Esophagus muscularis mucosa (tissue), 4 donors: ENCODE results near the gene ZNF319. TPM values are rescaled to one million over a fixed set of nuclear protein-coding genes. Genes with fewer than 3 reads are reported as not detected.

Experiments
- DNase-seq: peaks from one replicate; pipeline ENCODE4 v3.0.0-alpha.2; 2017; ENCODE audit errors: extremely low spot score
- H3K27ac ChIP-seq, 4 donors: fragments of 200-600 bp; sonication (generic); replicated peaks in 1 of 4; 1 replicate in 3 of 4; 2 replicates in 1 of 4; pipeline ENCODE4 v1.5.1; 2016 to 2019; ENCODE audit warnings: mild to moderate bottlenecking in 1 of 4
- H3K27me3 ChIP-seq, 4 donors: fragments of 200-600 bp; sonication (generic); one replicate each; pipeline versions ENCODE4 v1.5.1 to v1.6.0; 2016 to 2019
- H3K36me3 ChIP-seq, 4 donors: fragments of 200-600 bp; sonication (generic); one replicate each; pipeline ENCODE4 v1.5.1; 2016 to 2019
- H3K4me1 ChIP-seq, 4 donors: fragments of 200-600 bp; sonication (generic); one replicate each; pipeline ENCODE4 v1.5.1; 2016 to 2019
- H3K4me3 ChIP-seq, 4 donors: fragments of 200-600 bp; sonication (generic); 1 replicate in 2 of 4; 2 replicates in 2 of 4; pipeline ENCODE4 v1.5.1; 2016 to 2019; ENCODE audit warnings: mild to moderate bottlenecking in 4 of 4, moderate library complexity in 1 of 4
- H3K9me3 ChIP-seq, 4 donors: fragments of 200-600 bp; sonication (generic); 1 replicate in 3 of 4; 2 replicates in 1 of 4; pipeline ENCODE4 v1.5.1; 2016 to 2019
- CTCF ChIP-seq, 3 experiments: fragments of 200-600 bp in 2 of 3; fragments of 450-650 bp in 1 of 3; sonication (generic) in 2 of 3; IDR thresholded peaks; one replicate each; pipeline ENCODE4 v1.5.1; 2017 to 2019; ENCODE audit warnings: antibody characterized with exemption in 3 of 3, mild to moderate bottlenecking in 2 of 3, moderate library complexity in 1 of 3
- EP300 ChIP-seq: sonication (generic); formaldehyde crosslinking; IDR thresholded peaks from one replicate; pipeline ENCODE4 v1.6.1; 2017; ENCODE audit warnings: antibody characterized with exemption
- POLR2A ChIP-seq: fragments of 450-650 bp; IDR thresholded peaks from one replicate; pipeline ENCODE4 v1.6.1; 2017; ENCODE audit warnings: antibody characterized with exemption, moderate library complexity, mild to moderate bottlenecking, low read depth
- POLR2AphosphoS5 ChIP-seq, 2 donors: sonication (generic); formaldehyde crosslinking; IDR thresholded peaks; one replicate each; pipeline ENCODE4 v1.6.1; 2017; ENCODE audit warnings: antibody characterized with exemption in 2 of 2
- WGBS: methylation state at CpG from one replicate; pipeline ENCODE4 v1.1.5; 2018; 5-methylcytosine and 5-hydroxymethylcytosine counted together
- intact Hi-C: fragments of 100-400 bp; cut with DNase I; formaldehyde crosslinking; loops from one replicate; pipeline ENCODE4 v1.15.1; 2023
- total RNA-seq, 4 donors: library from RNA; depleted of rRNA; stranded (reverse); fragments of >200 nt; gene quantifications; one replicate each; pipeline versions ENCODE4 v1.1.0 to v1.2.1, GENCODE V29; 2016

The ZNF319 gene
- total RNA-seq, 4 donors from 2014 or later = 7.1 to 20.9 (median 12.8) TPM

- Histone ChIP-seq H3K27me3 (no peaks in the 10 kb centered on the region), H3K4me1 (no peaks in the 10 kb centered on the region), H3K9me3 (no peaks in the 10 kb centered on the region), H3K27ac (no peak overlapping the region), H3K36me3 (no peaks in the 10 kb centered on the region), H3K4me3 (no peak overlapping the region)
- DNase-seq = no peak
- TF ChIP-seq CTCF (IDR thresholded peaks at IDR 0.05) (no peak), POLR2A (no peak), EP300 (no peak), POLR2AphosphoS5 (IDR thresholded peaks at IDR 0.05) (no peak)
- intact Hi-C loops = no loop called here
- 100% methylated on average over 5 of the region's 10 CpGs for WGBS
Observed at GRCh38 chr16:57960310-57960709, 40.2 kb downstream of the ZNF319 start.

GRCh38 chr16:57959804-57960203, 40.7 kb downstream of the ZNF319 start:
- no peak for DNase-seq
- WGBS = 83% methylated on average over 9 of the region's 11 CpGs
- intact Hi-C loops = no loop called here
- TF ChIP-seq CTCF (IDR thresholded peaks at IDR 0.05) = no peak
- TF ChIP-seq EP300 = no peak
- TF ChIP-seq POLR2A = no peak
- no peak for TF ChIP-seq POLR2AphosphoS5 (IDR thresholded peaks at IDR 0.05)
- Histone ChIP-seq H3K4me1 (no peaks in the 10 kb centered on the region), H3K27ac (no peak overlapping the region), H3K36me3 (no peaks in the 10 kb centered on the region), H3K9me3 (no peaks in the 10 kb centered on the region), H3K27me3 (no peaks in the 10 kb centered on the region), H3K4me3 (no peak overlapping the region)

GRCh38 chr16:57959121-57959520, 41.4 kb downstream of the ZNF319 start:
- 88% methylated on average over 8 of the region's 8 CpGs for WGBS
- no peak for DNase-seq
- Histone ChIP-seq H3K9me3 (no peaks in the 10 kb centered on the region), H3K4me3 (no peak overlapping the region), H3K27me3 (no peaks in the 10 kb centered on the region), H3K36me3 (no peaks in the 10 kb centered on the region), H3K27ac (no peak overlapping the region), H3K4me1 (no peaks in the 10 kb centered on the region)
- intact Hi-C loops = no loop called here
- no peak for TF ChIP-seq CTCF (IDR thresholded peaks at IDR 0.05)
- TF ChIP-seq POLR2AphosphoS5 (IDR thresholded peaks at IDR 0.05) = no peak
- no peak for TF ChIP-seq EP300
- no peak for TF ChIP-seq POLR2A

- no peaks in the 10 kb centered on the region for H3K36me3 ChIP-seq
Observed at GRCh38 chr16:57958544-57958943, 41.9 kb downstream of the ZNF319 start.

More at GRCh38 chr16:57958544-57958943, 41.9 kb downstream of the ZNF319 start:
- no peak for DNase-seq
- TF ChIP-seq EP300 = no peak
- no peak for TF ChIP-seq CTCF (IDR thresholded peaks at IDR 0.05)
- TF ChIP-seq POLR2A = no peak
- no peak for TF ChIP-seq POLR2AphosphoS5 (IDR thresholded peaks at IDR 0.05)
- no peaks in the 10 kb centered on the region for H3K27me3 ChIP-seq
- H3K27ac ChIP-seq = no peak overlapping the region
- no peak overlapping the region for H3K4me3 ChIP-seq
- intact Hi-C loops = no loop called here
- H3K4me1 ChIP-seq = no peaks in the 10 kb centered on the region
- 71% methylated on average over 5 of the region's 6 CpGs for WGBS
- H3K9me3 ChIP-seq = no peaks in the 10 kb centered on the region
